ENCODE data around the gene SETD6.

GRCh38 chr16:58541711-58542110, 26.4 kb downstream of the SETD6 start:
- TF ChIP-seq CTCF (IDR thresholded peaks at IDR 0.05) (no peak), EP300 (IDR thresholded peaks at IDR 0.05) (no peak), POLR2AphosphoS5 (IDR thresholded peaks at IDR 0.05) (no peak)
